Cardiac muscle cell (in vitro differentiated cells and primary cell): ENCODE measurements around the gene PIK3R6. TPM values are rescaled to one million over a fixed set of nuclear protein-coding genes. Genes with fewer than 3 reads are reported as not detected.

Experiments used
- DNase-seq, 2 donors: peaks; one replicate each; pipeline versions ENCODE4 v3.0.0 to v3.0.0-alpha.2; 2010 to 2017; ENCODE audit warnings: low read depth in 1 of 2, low spot score in 1 of 2
- H3K27ac ChIP-seq: fragments of 200-600 bp; sonication (generic); 2 replicates; pipeline ENCODE4 v1.5.1; 2016
- H3K27me3 ChIP-seq: fragments of 200-600 bp; sonication (generic); 2 replicates; pipeline ENCODE4 v1.6.0; 2016; ENCODE audit warnings: control low read depth
- H3K36me3 ChIP-seq: fragments of 200-600 bp; sonication (generic); 2 replicates; pipeline ENCODE4 v1.5.1; 2016; ENCODE audit warnings: control low read depth
- H3K4me1 ChIP-seq: fragments of 200-600 bp; sonication (generic); 2 replicates; pipeline ENCODE4 v1.8.1; 2017; ENCODE audit warnings: low read depth, mild to moderate bottlenecking, mixed run types
- H3K4me3 ChIP-seq: fragments of 200-600 bp; sonication (generic); 2 replicates; pipeline ENCODE4 v1.5.1; 2016; ENCODE audit warnings: mild to moderate bottlenecking
- H3K9me3 ChIP-seq: fragments of 200-600 bp; sonication (generic); 2 replicates; pipeline ENCODE4 v1.5.1; 2017; ENCODE audit warnings: low read depth, mild to moderate bottlenecking, control low read depth
- polyA plus RNA-seq: library from polyadenylated mRNA; unstranded; fragments of >200 nt; fragmentation: Nextera tagmentation; extraction: Ambion mirVana; gene quantifications from 2 replicates; pipeline ENCODE4 v1.2.1, GENCODE V29; 2016
- total RNA-seq: library from RNA; depleted of rRNA; stranded (reverse); fragments of >200 nt; gene quantifications from 2 replicates; pipeline ENCODE4 v1.2.3, GENCODE V29; 2016
- TF ChIP-seq, protein P1 (sequence below): IDR thresholded peaks from 2 replicates; pipeline ENCODE4 v1.5.1; 2012; ENCODE audit warnings: low read depth, mild to moderate bottlenecking, low read length

Gene PIK3R6
- total and polyA plus RNA-seq, 2 experiments from 2014 or later, result 0.48 TPM; not detected in 1

DNA sequence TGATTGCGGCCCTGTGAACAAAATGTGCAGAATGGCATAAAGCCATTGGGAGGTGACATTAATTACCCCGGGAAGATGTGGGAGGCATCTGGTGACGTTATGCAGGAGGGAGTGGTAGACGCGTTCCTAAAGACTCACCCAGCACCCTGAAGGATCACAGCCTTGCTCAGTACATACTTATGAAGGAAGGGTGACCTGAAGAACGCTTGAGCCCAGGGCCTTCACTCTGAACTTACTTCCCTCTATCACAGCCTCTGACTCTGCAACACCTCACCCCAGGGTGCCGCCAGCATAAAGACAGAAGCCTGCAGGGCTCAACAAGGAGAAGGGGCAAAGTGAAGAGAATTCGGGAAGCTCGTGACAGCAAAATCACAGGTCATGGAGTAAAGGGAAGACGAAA is 77.7 kb downstream of the PIK3R6 start:
- TF ChIP-seq, protein P1, sequence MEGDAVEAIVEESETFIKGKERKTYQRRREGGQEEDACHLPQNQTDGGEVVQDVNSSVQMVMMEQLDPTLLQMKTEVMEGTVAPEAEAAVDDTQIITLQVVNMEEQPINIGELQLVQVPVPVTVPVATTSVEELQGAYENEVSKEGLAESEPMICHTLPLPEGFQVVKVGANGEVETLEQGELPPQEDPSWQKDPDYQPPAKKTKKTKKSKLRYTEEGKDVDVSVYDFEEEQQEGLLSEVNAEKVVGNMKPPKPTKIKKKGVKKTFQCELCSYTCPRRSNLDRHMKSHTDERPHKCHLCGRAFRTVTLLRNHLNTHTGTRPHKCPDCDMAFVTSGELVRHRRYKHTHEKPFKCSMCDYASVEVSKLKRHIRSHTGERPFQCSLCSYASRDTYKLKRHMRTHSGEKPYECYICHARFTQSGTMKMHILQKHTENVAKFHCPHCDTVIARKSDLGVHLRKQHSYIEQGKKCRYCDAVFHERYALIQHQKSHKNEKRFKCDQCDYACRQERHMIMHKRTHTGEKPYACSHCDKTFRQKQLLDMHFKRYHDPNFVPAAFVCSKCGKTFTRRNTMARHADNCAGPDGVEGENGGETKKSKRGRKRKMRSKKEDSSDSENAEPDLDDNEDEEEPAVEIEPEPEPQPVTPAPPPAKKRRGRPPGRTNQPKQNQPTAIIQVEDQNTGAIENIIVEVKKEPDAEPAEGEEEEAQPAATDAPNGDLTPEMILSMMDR, result no peak
- DNase-seq, result no peak
- Histone ChIP-seq H3K4me1 (no peaks in the 10 kb centered on the region), H3K4me3 (no peak overlapping the region), H3K36me3 (no peaks in the 10 kb centered on the region), H3K27me3 (no peaks in the 10 kb centered on the region), H3K9me3 (no peaks in the 10 kb centered on the region), H3K27ac (no peak overlapping the region)

DNA sequence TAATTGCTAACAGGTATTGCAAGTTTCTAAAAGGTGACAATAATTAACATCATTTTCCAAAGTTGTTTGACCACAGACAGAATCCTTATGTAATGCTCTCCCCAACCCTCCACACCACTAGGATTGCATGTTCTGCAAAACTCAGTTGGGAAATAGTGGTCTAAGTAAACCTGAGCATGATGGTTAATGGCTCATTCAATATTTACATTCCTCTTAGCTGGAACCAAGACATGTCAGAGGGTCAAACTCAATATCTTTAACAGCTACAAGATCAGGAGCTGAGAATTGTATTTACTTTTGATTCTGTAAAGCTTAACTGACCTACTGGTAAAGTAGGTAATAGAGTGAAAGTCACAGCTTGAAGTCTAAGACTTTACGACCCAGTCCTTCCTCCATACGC is 78.5 kb downstream of the PIK3R6 start:
- Histone ChIP-seq H3K4me1 (no peaks in the 10 kb centered on the region), H3K4me3 (no peak overlapping the region), H3K27ac (no peak overlapping the region), H3K36me3 (no peaks in the 10 kb centered on the region), H3K9me3 (no peaks in the 10 kb centered on the region), H3K27me3 (no peaks in the 10 kb centered on the region)
- TF ChIP-seq, protein P1, result no peak
- no peak for DNase-seq

DNA sequence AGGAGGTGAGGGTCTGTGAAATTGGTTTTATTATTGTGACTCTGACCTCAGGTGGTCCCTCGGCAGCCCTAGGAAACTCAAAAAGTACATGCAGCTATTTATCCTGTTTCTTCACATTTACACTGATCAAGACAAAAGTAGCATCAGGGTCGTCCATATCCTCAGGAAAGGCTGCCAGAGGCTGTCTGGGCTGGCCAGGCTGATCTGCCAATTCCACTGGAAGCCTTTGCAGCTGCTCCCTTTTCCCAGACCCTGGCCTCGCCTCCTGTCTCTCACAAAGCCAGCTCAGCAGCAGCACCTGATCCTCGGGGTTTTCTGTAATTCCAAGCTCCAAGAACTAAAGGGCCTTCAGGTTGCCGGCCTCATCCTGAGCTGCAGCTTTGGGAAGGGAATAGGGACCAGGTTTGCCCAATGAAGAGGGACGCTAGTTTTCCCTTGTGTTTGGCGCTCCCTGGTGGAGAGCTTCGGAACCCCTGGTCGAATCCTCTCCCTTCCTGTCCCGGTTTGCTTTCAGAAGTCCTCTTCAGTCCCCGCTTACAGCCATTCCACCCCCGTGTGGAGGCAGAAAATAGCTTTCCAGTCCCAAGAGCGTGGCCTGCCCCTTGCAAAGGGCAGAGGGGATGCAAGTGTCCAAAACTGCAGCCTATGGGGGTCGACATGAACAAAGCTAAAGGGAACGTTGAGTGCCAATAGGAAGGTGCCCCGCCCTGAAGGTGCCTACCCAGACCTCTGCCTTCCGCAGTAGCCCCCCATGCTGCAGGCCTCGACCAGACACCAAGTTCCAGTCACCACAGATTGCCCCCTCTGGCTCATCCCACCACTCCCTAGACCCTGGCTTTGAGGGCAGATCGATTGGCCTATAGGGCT is 81.7 kb downstream of the PIK3R6 start:
- Histone ChIP-seq H3K27me3 (no peaks in the 10 kb centered on the region), H3K4me3 (no peak overlapping the region), H3K27ac (no peak overlapping the region), H3K4me1 (no peaks in the 10 kb centered on the region), H3K36me3 (no peaks in the 10 kb centered on the region), H3K9me3 (no peaks in the 10 kb centered on the region)
- TF ChIP-seq, protein P1, result peak; percentile 93
- peak; percentile 80 to 83 for DNase-seq

DNA sequence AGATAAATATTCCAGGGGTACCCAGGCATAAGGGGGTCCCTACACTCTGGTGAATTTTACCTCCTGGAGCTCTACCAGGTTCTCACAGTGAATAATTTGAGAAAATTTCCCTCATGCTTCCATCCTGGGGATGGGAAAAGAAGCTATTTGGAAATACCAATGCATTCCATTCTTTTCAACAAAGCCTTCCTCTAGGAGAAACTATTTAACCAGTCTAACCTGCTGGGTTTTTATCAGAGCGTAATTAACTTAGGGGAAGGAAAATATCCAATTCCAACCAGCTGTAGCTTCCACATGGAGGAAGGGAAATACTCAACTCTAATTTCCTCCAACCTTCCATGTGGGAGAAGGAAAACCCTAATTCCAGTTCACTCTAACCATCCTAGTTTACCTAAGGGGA is 85.3 kb downstream of the PIK3R6 start:
- Histone ChIP-seq H3K36me3 (no peaks in the 10 kb centered on the region), H3K4me1 (no peaks in the 10 kb centered on the region), H3K27me3 (no peaks in the 10 kb centered on the region), H3K27ac (no peak overlapping the region), H3K9me3 (no peaks in the 10 kb centered on the region), H3K4me3 (no peak overlapping the region)
- DNase-seq, result no peak
- TF ChIP-seq, protein P1, result no peak

DNA sequence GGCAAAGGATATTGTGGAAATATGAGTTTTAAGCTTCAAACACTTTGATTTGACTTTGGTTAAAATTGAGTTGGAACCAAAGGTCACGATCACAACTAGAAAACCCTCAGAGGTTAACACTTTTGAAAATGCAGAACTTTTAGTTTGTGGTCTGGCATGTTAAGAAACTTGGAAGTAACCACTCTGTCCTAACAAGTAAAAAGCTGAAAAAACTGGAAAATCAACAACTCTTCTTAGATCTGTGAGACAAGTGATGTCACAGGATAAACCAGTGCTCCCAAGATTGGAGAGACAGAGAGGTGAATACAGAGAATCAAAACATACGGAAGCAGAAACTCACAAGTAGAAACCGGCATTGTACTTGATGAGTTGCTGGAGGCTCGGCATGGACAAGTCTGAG is 85.7 kb downstream of the PIK3R6 start:
- no peak for DNase-seq
- Histone ChIP-seq H3K4me3 (no peak overlapping the region), H3K27me3 (no peaks in the 10 kb centered on the region), H3K4me1 (no peaks in the 10 kb centered on the region), H3K36me3 (no peaks in the 10 kb centered on the region), H3K27ac (no peak overlapping the region), H3K9me3 (no peaks in the 10 kb centered on the region)
- TF ChIP-seq, protein P1, result no peak
